H1 (cell line): Measurements from ENCODE around the gene TENT4B. TPM values are rescaled to one million over a fixed set of nuclear protein-coding genes. Genes with fewer than 3 reads are reported as not detected.

Source experiments
- CTCF ChIA-PET: fragments of 300-600 bp; sonication (Branson Sonifier 250); formaldehyde crosslinking; loops from one replicate; lab custom pipeline; 2021; ENCODE audit not compliant: partially characterized antibody; lab: Charles Lee
- POLR2A ChIA-PET: fragments of 300-600 bp; sonication (Branson Sonifier 250); formaldehyde crosslinking; loops from one replicate; lab custom pipeline; 2021; ENCODE audit warnings: inconsistent platforms; ENCODE audit not compliant: partially characterized antibody; lab: Charles Lee
- DNase-seq, 2 experiments: peaks; one replicate each; pipeline versions ENCODE4 v3.0.0 to v3.0.0-alpha.2; 2010 to 2022; ENCODE audit warnings: low spot score in 2 of 2, low read depth in 1 of 2, mixed read lengths in 1 of 2
- FAIRE-seq: peaks from 2 replicates; lab custom pipeline; 2011; peaks lifted over from hg19 to GRCh38; lab: Jason Lieb, UNC
- H2AFZ ChIP-seq: 2 replicates; pipeline ENCODE4 v1.8.1; 2012; ENCODE audit warnings: low read length, inconsistent platforms
- H2AK5ac ChIP-seq: 2 replicates; pipeline ENCODE4 v1.6.1; 2013; ENCODE audit warnings: low read depth, low read length
- H2BK120ac ChIP-seq: replicated peaks from 2 replicates; pipeline ENCODE3; 2013; ENCODE audit warnings: low read depth, low read length, inconsistent platforms
- H2BK12ac ChIP-seq: 2 replicates; pipeline ENCODE4 v1.6.1; 2013; ENCODE audit warnings: low read depth, low read length
- H2BK15ac ChIP-seq: 2 replicates; pipeline ENCODE4 v1.6.1; 2013; ENCODE audit warnings: low read length
- H2BK20ac ChIP-seq: 2 replicates; pipeline ENCODE4 v1.6.1; 2013; ENCODE audit warnings: low read length
- H2BK5ac ChIP-seq: 2 replicates; pipeline ENCODE4 v1.6.1; 2013; ENCODE audit warnings: low read depth, low read length
- H3K14ac ChIP-seq: 2 replicates; pipeline ENCODE4 v1.6.1; 2013; ENCODE audit warnings: inconsistent platforms; ENCODE audit not compliant: insufficient read length
- H3K18ac ChIP-seq: 2 replicates; pipeline ENCODE4 v1.6.1; 2013; ENCODE audit warnings: low read length; ENCODE audit errors: extremely low read depth
- H3K23ac ChIP-seq: 2 replicates; pipeline ENCODE4 v1.6.1; 2013; ENCODE audit warnings: inconsistent platforms; ENCODE audit not compliant: insufficient read length
- H3K23me2 ChIP-seq: 2 replicates; pipeline ENCODE4 v1.6.1; 2013; ENCODE audit warnings: low read depth, low read length
- H3K27ac ChIP-seq: 2 replicates; pipeline ENCODE4 v1.6.1; 2011; ENCODE audit warnings: low read depth, low read length, inconsistent platforms
- H3K27me3 ChIP-seq, 4 experiments: replicated peaks in 1 of 4; 1 replicate in 1 of 4; 2 replicates in 3 of 4; pipeline versions ENCODE4 v1.6.1 to v1.8.1; 2011 to 2013; ENCODE audit warnings: low read length in 3 of 4, mild to moderate bottlenecking in 3 of 4, inconsistent platforms in 2 of 4, mixed read lengths in 2 of 4, moderate library complexity in 1 of 4; ENCODE audit not compliant: control insufficient read depth in 3 of 4, insufficient read depth in 3 of 4; ENCODE audit errors: extremely low read depth in 1 of 4
- H3K36me3 ChIP-seq, 4 experiments: 2 replicates each; pipeline versions ENCODE4 v1.6.1 to v1.8.1; 2011 to 2013; ENCODE audit warnings: mild to moderate bottlenecking in 4 of 4, low read length in 3 of 4, moderate library complexity in 2 of 4, control low read depth in 1 of 4, inconsistent platforms in 1 of 4; ENCODE audit not compliant: insufficient read depth in 4 of 4, control insufficient read depth in 2 of 4
- H3K4ac ChIP-seq: replicated peaks from 2 replicates; pipeline ENCODE3; 2013; ENCODE audit warnings: low read length, low read depth, mixed read lengths, inconsistent platforms; ENCODE audit not compliant: insufficient read length
- H3K4me1 ChIP-seq, 4 experiments: replicated peaks in 1 of 4; 1 replicate in 1 of 4; 2 replicates in 3 of 4; pipeline versions ENCODE4 v1.6.1 to v1.8.1; 2011 to 2013; ENCODE audit warnings: low read length in 3 of 4, inconsistent platforms in 2 of 4, mixed read lengths in 1 of 4; ENCODE audit not compliant: insufficient read depth in 4 of 4, control insufficient read depth in 3 of 4
- H3K4me2 ChIP-seq, 2 experiments: 2 replicates each; pipeline versions ENCODE4 v1.6.1 to v1.8.1; 2011 to 2013; ENCODE audit warnings: low read depth in 2 of 2, low read length in 2 of 2, control low read depth in 1 of 2, inconsistent platforms in 1 of 2, mild to moderate bottlenecking in 1 of 2; ENCODE audit not compliant: insufficient read depth in 1 of 2
- H3K4me3 ChIP-seq, 4 experiments: fragments of 200-600, 300-600 bp in 1 of 4; sonication (generic), shearing (Covaris generic), sonication (Bioruptor Twin) in 1 of 4; 2 replicates each; pipeline versions ENCODE4 v1.5.1 to v1.8.1; 2011 to 2016; ENCODE audit warnings: low read length in 4 of 4, low read depth in 3 of 4, control low read depth in 2 of 4, inconsistent platforms in 2 of 4, mild to moderate bottlenecking in 2 of 4, mixed read lengths in 1 of 4, moderate library complexity in 1 of 4; ENCODE audit not compliant: insufficient read depth in 2 of 4; ENCODE audit errors: extremely low read depth in 1 of 4
- H3K56ac ChIP-seq: replicated peaks from 2 replicates; pipeline ENCODE3; 2013; ENCODE audit warnings: low read depth, mild to moderate bottlenecking, mixed read lengths, low read length, inconsistent platforms; ENCODE audit not compliant: insufficient read length
- H3K79me1 ChIP-seq: 2 replicates; pipeline ENCODE4 v1.6.1; 2013; ENCODE audit warnings: low read depth, low read length, control low read depth
- H3K79me2 ChIP-seq, 2 experiments: 2 replicates each; pipeline versions ENCODE4 v1.6.1 to v1.8.1; 2012 to 2013; ENCODE audit warnings: low read length in 2 of 2, mild to moderate bottlenecking in 2 of 2, inconsistent platforms in 1 of 2; ENCODE audit not compliant: insufficient read depth in 2 of 2, control insufficient read depth in 1 of 2
- H3K9ac ChIP-seq, 4 experiments: replicated peaks in 1 of 4; 1 replicate in 1 of 4; 2 replicates in 3 of 4; pipeline versions ENCODE4 v1.6.1 to v1.8.1; 2011 to 2013; ENCODE audit warnings: low read depth in 3 of 4, low read length in 3 of 4, control low read depth in 2 of 4, mild to moderate bottlenecking in 2 of 4, moderate library complexity in 2 of 4, inconsistent platforms in 1 of 4; ENCODE audit errors: extremely low read depth in 1 of 4
- H3K9me3 ChIP-seq, 2 experiments: 2 replicates each; pipeline versions ENCODE4 v1.6.1 to v1.8.1; 2012 to 2013; ENCODE audit warnings: mild to moderate bottlenecking in 2 of 2, moderate library complexity in 2 of 2, control low read depth in 1 of 2, inconsistent platforms in 1 of 2, low read depth in 1 of 2, low read length in 1 of 2, mixed read lengths in 1 of 2; ENCODE audit not compliant: insufficient read depth in 2 of 2
- H4K20me1 ChIP-seq, 2 experiments: replicated peaks in 1 of 2; 2 replicates each; pipeline versions ENCODE3 to v1.8.1; 2011 to 2013; ENCODE audit warnings: inconsistent platforms in 2 of 2, low read length in 2 of 2, mild to moderate bottlenecking in 1 of 2; ENCODE audit not compliant: insufficient read depth in 2 of 2, control insufficient read depth in 1 of 2
- H4K5ac ChIP-seq: 2 replicates; pipeline ENCODE4 v1.6.1; 2013; ENCODE audit warnings: low read length, low read depth, mixed read lengths, inconsistent platforms; ENCODE audit not compliant: insufficient read length
- H4K8ac ChIP-seq: 2 replicates; pipeline ENCODE4 v1.8.0; 2013; ENCODE audit warnings: mild to moderate bottlenecking, moderate library complexity, low read length, inconsistent platforms; ENCODE audit not compliant: insufficient read depth; ENCODE audit errors: extremely low read depth
- H4K91ac ChIP-seq: replicated peaks from 2 replicates; pipeline ENCODE3; 2013; ENCODE audit warnings: low read length, mixed read lengths, inconsistent platforms; ENCODE audit not compliant: insufficient read length
- ASH2L ChIP-seq: fragments of 200-600, 300-600 bp; sonication (generic); IDR thresholded peaks from one replicate; pipeline ENCODE4 v1.7.1; 2017; ENCODE audit warnings: low read length
- CEBPB ChIP-seq: IDR thresholded peaks from 2 replicates; pipeline ENCODE4 v1.6.1; 2012; ENCODE audit warnings: low read depth, low read length
- EGR1 ChIP-seq: IDR thresholded peaks from 2 replicates; pipeline ENCODE4 v1.6.1; 2011; ENCODE audit warnings: low read depth, low read length, borderline replicate concordance
- PHF8 ChIP-seq: fragments of 200-600 bp; sonication (generic); conservative IDR thresholded peaks from 2 replicates; pipeline ENCODE4 v1.7.1; 2012; ENCODE audit warnings: low read depth, mild to moderate bottlenecking, inconsistent platforms, low read length, moderate library complexity
- SIX5 ChIP-seq: IDR thresholded peaks from 2 replicates; pipeline ENCODE4 v1.6.1; 2011; ENCODE audit warnings: mild to moderate bottlenecking, low read depth, low read length
- TEAD4 ChIP-seq: IDR thresholded peaks from 2 replicates; pipeline ENCODE4 v1.6.1; 2012; ENCODE audit warnings: low read depth, low read length, inconsistent platforms, mixed read lengths
- polyA plus RNA-seq, 7 experiments: library from polyadenylated mRNA; depleted of rRNA in 3 of 7; stranded (reverse) in 5 of 7; unstranded in 2 of 7; fragments of >200 nt in 5 of 7; fragments of 200-250 nt in 2 of 7; gene quantifications; 1 replicate in 5 of 7; 2 replicates in 1 of 7; 4 replicates in 1 of 7; pipeline versions ENCODE4 v1.2.1 to v1.2.3, GENCODE V29; 2011 to 2013; ENCODE audit warnings: missing spikeins in 2 of 7, mixed read lengths in 2 of 7
- total RNA-seq: library from RNA; stranded (reverse); fragmentation: NEBNext Ultra II Directional; extraction: Animal tissue kit (Norgen Biotek cat#: 25700); gene quantifications from 2 replicates; pipeline ENCODE4 v1.2.1, GENCODE V29; 2021
- TF ChIP-seq, protein P1 (sequence below): IDR thresholded peaks from 2 replicates; pipeline ENCODE4 v1.6.1; 2012; ENCODE audit warnings: inconsistent platforms

The TENT4B gene
- total and polyA plus RNA-seq, 2 of the 8 experiments (the other 6 are each of a cell fraction or from before 2014, with no cell fraction given) = 4.2 to 15.7 TPM

DNA sequence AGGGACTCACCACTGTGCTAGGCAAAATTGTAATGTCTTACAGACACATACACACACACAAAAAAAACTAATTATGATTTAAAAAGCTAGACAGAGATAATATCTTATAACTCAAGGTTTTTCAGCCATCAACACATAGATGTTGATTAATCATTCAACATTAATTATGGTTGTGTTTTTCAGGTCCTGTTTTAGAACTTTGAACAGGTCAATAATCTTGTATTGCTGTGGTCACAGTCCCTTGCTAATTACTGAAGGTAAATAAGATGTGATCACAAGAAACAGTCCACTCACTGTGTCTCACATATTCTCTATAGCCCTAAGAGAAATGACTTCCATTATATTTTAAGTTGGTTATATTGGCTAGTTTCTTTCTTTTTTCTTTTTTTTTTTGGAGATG, 32.4 kb upstream of the TENT4B start:
- no peak overlapping the region for H3K56ac ChIP-seq

More for the DNA sequence above, 32.4 kb upstream of the TENT4B start:
- peaks cover 0 to 3% (median 1%) of the 10 kb centered on the region in 4 experiments; a peak in 3 of 7 replicates for H3K4me1 ChIP-seq
- H3K4me2 ChIP-seq = no peak overlapping the region
- H2AFZ ChIP-seq = no peak overlapping the region
- H4K20me1 ChIP-seq = no peaks in the 10 kb centered on the region
- no peak overlapping the region for H2BK5ac ChIP-seq
- POLR2A ChIA-PET = interaction anchor here (0.8 kb wide), 1 partner anchor 14 kb away, joined by 3 read pairs; no protein-coding TSS in a partner anchor
- no peak overlapping the region for H2BK15ac ChIP-seq
- no peaks in the 10 kb centered on the region for H3K36me3 ChIP-seq
- H3K9ac ChIP-seq = no peak overlapping the region
- no peak overlapping the region for H2AK5ac ChIP-seq
- H2BK20ac ChIP-seq = no peak overlapping the region
- CTCF ChIA-PET = interaction anchor here (1.1 to 2.7 kb wide), 3 partner anchors 13 to 90 kb away, joined by 3 to 10 read pairs (median 3); no protein-coding TSS in a partner anchor
- no peak overlapping the region for H3K23ac ChIP-seq
- no peak overlapping the region for H4K91ac ChIP-seq
- H3K23me2 ChIP-seq = no peaks in the 10 kb centered on the region
- H4K8ac ChIP-seq = no peak overlapping the region
- H3K4ac ChIP-seq = no peak overlapping the region
- TF ChIP-seq CEBPB (no peak), TEAD4 (no peak), PHF8 (no peak), ASH2L (no peak), SIX5 (no peak), EGR1 (no peak)
- TF ChIP-seq, protein P1, sequence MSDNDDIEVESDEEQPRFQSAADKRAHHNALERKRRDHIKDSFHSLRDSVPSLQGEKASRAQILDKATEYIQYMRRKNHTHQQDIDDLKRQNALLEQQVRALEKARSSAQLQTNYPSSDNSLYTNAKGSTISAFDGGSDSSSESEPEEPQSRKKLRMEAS = no peak
- no peaks in the 10 kb centered on the region for H3K79me2 ChIP-seq
- H3K18ac ChIP-seq = no peak overlapping the region
- no peak overlapping the region for H3K4me3 ChIP-seq
- no peak overlapping the region for H2BK12ac ChIP-seq
- DNase-seq (no peak), FAIRE-seq (no peak)
- no peak overlapping the region for H3K14ac ChIP-seq
- H4K5ac ChIP-seq = no peak overlapping the region
- H3K27ac ChIP-seq = no peak overlapping the region
- no peaks in the 10 kb centered on the region for H3K79me1 ChIP-seq
- no peaks in the 10 kb centered on the region for H3K27me3 ChIP-seq
- no peak overlapping the region for H2BK120ac ChIP-seq
- no peaks in the 10 kb centered on the region for H3K9me3 ChIP-seq
